SK-N-SH treated with all-trans-retinoic acid at 6 μM for 48 hours (cell line): ENCODE measurements around the gene ZC3H15.
A peak's percentile ranks its signal among the peaks of the same experiment; 100 is the strongest.

Experiments used
- ATAC-seq: fragments of 200-7000 bp; cut with Tn5 transposase; 3 replicates; pipeline ENCODE4 v1.9.1; 2020; ENCODE audit warnings: mild to moderate bottlenecking, moderate library complexity
- ARNTL ChIP-seq: fragments of 450-650 bp; formaldehyde crosslinking; IDR thresholded peaks from 2 replicates; pipeline ENCODE4 v1.5.0; 2020; ENCODE audit warnings: low read depth, mild to moderate bottlenecking, moderate library complexity, borderline replicate concordance
- BACH2 ChIP-seq: fragments of 250-450 bp; sonication (Bioruptor Pico); IDR thresholded peaks from 2 replicates; pipeline ENCODE4 v1.9.0; 2021; ENCODE audit warnings: mild to moderate bottlenecking, borderline replicate concordance
- CREB5 ChIP-seq: fragments of 250-450 bp; sonication (Bioruptor Pico); IDR thresholded peaks from 2 replicates; pipeline ENCODE4 v1.5.1; 2020; ENCODE audit warnings: low read depth, mild to moderate bottlenecking, moderate library complexity
- CSDC2 ChIP-seq: fragments of 250-450 bp; sonication (Bioruptor Pico); IDR thresholded peaks from 2 replicates; pipeline ENCODE4 v1.5.0; 2020; ENCODE audit warnings: mild to moderate bottlenecking, moderate library complexity
- CSRNP3 ChIP-seq: fragments of 250-450 bp; sonication (Bioruptor Pico); IDR thresholded peaks from 2 replicates; pipeline ENCODE4 v1.5.1; 2021; ENCODE audit warnings: mild to moderate bottlenecking, moderate library complexity
- ESRRG ChIP-seq: fragments of 250-450 bp; sonication (Bioruptor Pico); IDR thresholded peaks from 2 replicates; pipeline ENCODE4 v1.6.1; 2021; ENCODE audit warnings: mild to moderate bottlenecking
- GLIS3 ChIP-seq: fragments of 250-450 bp; sonication (Bioruptor Pico); IDR thresholded peaks from 2 replicates; pipeline ENCODE4 v1.5.0; 2020; ENCODE audit warnings: mild to moderate bottlenecking, moderate library complexity
- ISL1 ChIP-seq: fragments of 250-450 bp; sonication (Bioruptor Pico); IDR thresholded peaks from 2 replicates; pipeline ENCODE4 v2.1.2; 2022; ENCODE audit warnings: mild to moderate bottlenecking, moderate library complexity
- OSR1 ChIP-seq: fragments of 250-450 bp; sonication (Bioruptor Pico); IDR thresholded peaks from 2 replicates; pipeline ENCODE4 v1.8.0; 2022; ENCODE audit warnings: moderate library complexity, mild to moderate bottlenecking, inconsistent platforms
- POU6F1 ChIP-seq: fragments of 250-450 bp; sonication (Bioruptor Pico); IDR thresholded peaks from 2 replicates; pipeline ENCODE4 v1.8.0; 2021; ENCODE audit warnings: low read depth, mild to moderate bottlenecking, moderate library complexity, borderline replicate concordance
- PPARA ChIP-seq: fragments of 250-450 bp; sonication (Bioruptor Pico); IDR thresholded peaks from 2 replicates; pipeline ENCODE4 v1.5.0; 2020; ENCODE audit warnings: mild to moderate bottlenecking, borderline replicate concordance
- RARB ChIP-seq: fragments of 250-450 bp; sonication (Bioruptor Pico); IDR thresholded peaks from 2 replicates; pipeline ENCODE4 v1.8.0; 2021; ENCODE audit warnings: mild to moderate bottlenecking, moderate library complexity
- SNAI2 ChIP-seq: fragments of 250-450 bp; sonication (Bioruptor Pico); IDR thresholded peaks from 2 replicates; pipeline ENCODE4 v1.5.0; 2020; ENCODE audit warnings: mild to moderate bottlenecking, moderate library complexity
- TCF4 ChIP-seq: fragments of 250-450 bp; sonication (Bioruptor Pico); IDR thresholded peaks from 2 replicates; pipeline ENCODE4 v1.8.0; 2021; ENCODE audit warnings: mild to moderate bottlenecking, moderate library complexity, borderline replicate concordance
- TOX ChIP-seq: fragments of 250-450 bp; sonication (Bioruptor Pico); IDR thresholded peaks from 2 replicates; pipeline ENCODE4 v1.8.0; 2021; ENCODE audit warnings: mild to moderate bottlenecking, moderate library complexity, borderline replicate concordance
- TSHZ2 ChIP-seq: fragments of 250-450 bp; sonication (Bioruptor Pico); IDR thresholded peaks from 2 replicates; pipeline ENCODE4 v1.5.0; 2020; ENCODE audit warnings: mild to moderate bottlenecking, moderate library complexity
- ZC3H10 ChIP-seq: fragments of 250-450 bp; sonication (Bioruptor Pico); IDR thresholded peaks from 2 replicates; pipeline ENCODE4 v1.5.1; 2021; ENCODE audit warnings: mild to moderate bottlenecking, moderate library complexity
- ZFP30 ChIP-seq: fragments of 450-650 bp; formaldehyde crosslinking; IDR thresholded peaks from 2 replicates; pipeline ENCODE4 v1.5.0; 2022; ENCODE audit warnings: mild to moderate bottlenecking, moderate library complexity
- ZNF565 ChIP-seq: fragments of 450-650 bp; formaldehyde crosslinking; conservative IDR thresholded peaks from 2 replicates; pipeline ENCODE4 v1.5.0; 2020; ENCODE audit warnings: low read depth, mild to moderate bottlenecking, moderate library complexity
- ZNF70 ChIP-seq: fragments of 450-650 bp; formaldehyde crosslinking; IDR thresholded peaks from 2 replicates; pipeline ENCODE4 v1.5.0; 2020; ENCODE audit warnings: mild to moderate bottlenecking, moderate library complexity
- ZNF8 ChIP-seq: fragments of 450-650 bp; formaldehyde crosslinking; IDR thresholded peaks from 2 replicates; pipeline ENCODE4 v1.5.0; 2020; ENCODE audit warnings: mild to moderate bottlenecking, moderate library complexity

ZC3H15 gene

GRCh38 chr2:186530314-186530713 lies 44.3 kb downstream of the ZC3H15 start (continued):
- no peak for TF ChIP-seq BACH2 (CRISPR knock-in tag)
- TF ChIP-seq ZFP30 = no peak
- no peak for TF ChIP-seq OSR1
- no peak for TF ChIP-seq RARB (CRISPR knock-in tag)
- no peak for TF ChIP-seq ZNF8 (CRISPR knock-in tag)
- TF ChIP-seq ZNF70 = no peak
- TF ChIP-seq PPARA (CRISPR knock-in tag) = no peak
- no peak for TF ChIP-seq TCF4 (CRISPR knock-in tag)

GRCh38 chr2:186531257-186531775 lies 45.3 kb downstream of the ZC3H15 start:
- ATAC-seq = peak; percentile 21; the same call in 1 of the 3 replicates
- TF ChIP-seq SNAI2 (CRISPR knock-in tag) (no peak), ZC3H10 (CRISPR knock-in tag) (no peak), CREB5 (CRISPR knock-in tag) (no peak), PPARA (CRISPR knock-in tag) (no peak), ZFP30 (no peak), ARNTL (CRISPR knock-in tag) (no peak), CSRNP3 (CRISPR knock-in tag) (no peak), TSHZ2 (no peak), GLIS3 (CRISPR knock-in tag) (no peak), TOX (CRISPR knock-in tag) (no peak), CSDC2 (CRISPR knock-in tag) (no peak), ZNF70 (no peak), BACH2 (CRISPR knock-in tag) (no peak), ZNF565 (CRISPR knock-in tag) (no peak), ZNF8 (CRISPR knock-in tag) (no peak), RARB (CRISPR knock-in tag) (no peak), ESRRG (CRISPR knock-in tag) (no peak), ISL1 (no peak), OSR1 (no peak), TCF4 (CRISPR knock-in tag) (no peak)

- no peak for ATAC-seq
- TF ChIP-seq CREB5 (CRISPR knock-in tag) (no peak), CSDC2 (CRISPR knock-in tag) (no peak), PPARA (CRISPR knock-in tag) (no peak), ISL1 (no peak), OSR1 (no peak), CSRNP3 (CRISPR knock-in tag) (no peak), ZFP30 (no peak), BACH2 (CRISPR knock-in tag) (no peak), POU6F1 (CRISPR knock-in tag) (no peak)
These were observed 46.8 kb downstream of the ZC3H15 start for GRCh38 chr2:186532891-186533290.
